DMS 273 (cell line): ENCODE data around the gene CAST.

Experiments
- DNase-seq: peaks from one replicate; lab custom pipeline; 2025; ENCODE audit not compliant: unreplicated experiment; lab: John Stamatoyannopoulos, UW

CAST gene

GRCh38 chr5:96645091-96645490 lies 17.1 kb upstream of the CAST start:
- no peak for DNase-seq

- DNase-seq, result no peak
These were observed 14.2 kb upstream of the CAST start for GRCh38 chr5:96648023-96648422.

GRCh38 chr5:96648593-96648992 lies 13.6 kb upstream of the CAST start:
- DNase-seq, result no peak

GRCh38 chr5:96649251-96649662 lies 12.9 kb upstream of the CAST start:
- no peak for DNase-seq

GRCh38 chr5:96649681-96650540 lies 12.3 kb upstream of the CAST start:
- no peak for DNase-seq

- no peak for DNase-seq
These were observed 11.1 kb upstream of the CAST start for GRCh38 chr5:96651047-96651446.

GRCh38 chr5:96651948-96652753 lies 10.0 kb upstream of the CAST start:
- DNase-seq, result peak; percentile 31

- DNase-seq, result peak; percentile 12
These were observed 9.3 kb upstream of the CAST start for GRCh38 chr5:96652769-96653454.

- no peak for DNase-seq
These were observed 8.0 kb upstream of the CAST start for GRCh38 chr5:96654209-96654608.

GRCh38 chr5:96655085-96655484 lies 7.1 kb upstream of the CAST start:
- DNase-seq, result no peak

- DNase-seq, result no peak
These were observed 6.7 kb upstream of the CAST start for GRCh38 chr5:96655506-96655905.

GRCh38 chr5:96657068-96657467 lies 5.1 kb upstream of the CAST start:
- no peak for DNase-seq

GRCh38 chr5:96658272-96658671 lies 3.9 kb upstream of the CAST start:
- DNase-seq, result no peak

- DNase-seq, result no peak
These were observed 3.0 kb upstream of the CAST start for GRCh38 chr5:96659170-96659569.

- DNase-seq, result peak; percentile 54
These were observed 963 bp upstream of the CAST start for GRCh38 chr5:96660971-96661854.

GRCh38 chr5:96662725-96663518 lies 746 bp downstream of the CAST start:
- DNase-seq, result peak; percentile 96

- no peak for DNase-seq
These were observed 1.4 kb downstream of the CAST start for GRCh38 chr5:96663608-96664007.

- DNase-seq, result no peak
These were observed 2.5 kb downstream of the CAST start for GRCh38 chr5:96664669-96665068.

GRCh38 chr5:96668725-96669124 lies 6.5 kb downstream of the CAST start:
- no peak for DNase-seq

GRCh38 chr5:96669909-96670308 lies 7.7 kb downstream of the CAST start:
- DNase-seq, result no peak
